Prostate gland (tissue), 2 donors: ENCODE measurements around the gene CD58.

Source experiments
- POLR2A ChIP-seq: fragments of 450-650 bp; IDR thresholded peaks from one replicate; pipeline ENCODE4 v1.6.1; 2016; ENCODE audit warnings: antibody characterized with exemption, mild to moderate bottlenecking
- POLR2AphosphoS5 ChIP-seq: sonication (generic); formaldehyde crosslinking; IDR thresholded peaks from one replicate; pipeline ENCODE4 v1.6.1; 2017; ENCODE audit warnings: antibody characterized with exemption
- TF ChIP-seq, protein P1 (sequence below), 4 experiments: fragments of 200-600 bp in 2 of 4; fragments of 450-650 bp in 2 of 4; sonication (generic) in 2 of 4; IDR thresholded peaks; 1 replicate in 3 of 4; 2 replicates in 1 of 4; pipeline ENCODE4 v1.5.1; 2016 to 2019; ENCODE audit warnings: antibody characterized with exemption in 4 of 4, mild to moderate bottlenecking in 2 of 4, moderate library complexity in 2 of 4

DNA sequence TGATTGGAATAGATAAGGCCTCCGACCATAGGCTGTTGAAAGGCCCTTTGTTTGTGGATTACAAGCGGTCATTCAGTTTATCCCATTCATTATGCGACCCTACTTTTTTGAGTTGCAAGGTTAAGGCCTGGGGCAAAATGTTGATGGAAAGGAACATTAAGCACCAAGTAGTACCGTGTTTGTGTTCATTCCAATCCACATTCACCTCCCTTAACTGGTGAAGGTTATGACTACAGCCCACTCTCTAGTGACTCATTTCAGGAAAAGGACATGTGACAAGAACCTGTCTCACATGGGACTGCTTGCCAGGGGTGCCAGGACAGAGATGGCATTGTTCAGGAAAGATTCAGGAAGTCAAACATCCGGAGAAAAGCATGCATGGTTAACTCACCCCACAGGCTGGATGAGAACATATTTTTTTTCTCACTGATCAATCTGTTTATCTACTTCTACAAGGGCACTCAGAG, 81.6 kb downstream of the CD58 start:
- TF ChIP-seq, protein P1, sequence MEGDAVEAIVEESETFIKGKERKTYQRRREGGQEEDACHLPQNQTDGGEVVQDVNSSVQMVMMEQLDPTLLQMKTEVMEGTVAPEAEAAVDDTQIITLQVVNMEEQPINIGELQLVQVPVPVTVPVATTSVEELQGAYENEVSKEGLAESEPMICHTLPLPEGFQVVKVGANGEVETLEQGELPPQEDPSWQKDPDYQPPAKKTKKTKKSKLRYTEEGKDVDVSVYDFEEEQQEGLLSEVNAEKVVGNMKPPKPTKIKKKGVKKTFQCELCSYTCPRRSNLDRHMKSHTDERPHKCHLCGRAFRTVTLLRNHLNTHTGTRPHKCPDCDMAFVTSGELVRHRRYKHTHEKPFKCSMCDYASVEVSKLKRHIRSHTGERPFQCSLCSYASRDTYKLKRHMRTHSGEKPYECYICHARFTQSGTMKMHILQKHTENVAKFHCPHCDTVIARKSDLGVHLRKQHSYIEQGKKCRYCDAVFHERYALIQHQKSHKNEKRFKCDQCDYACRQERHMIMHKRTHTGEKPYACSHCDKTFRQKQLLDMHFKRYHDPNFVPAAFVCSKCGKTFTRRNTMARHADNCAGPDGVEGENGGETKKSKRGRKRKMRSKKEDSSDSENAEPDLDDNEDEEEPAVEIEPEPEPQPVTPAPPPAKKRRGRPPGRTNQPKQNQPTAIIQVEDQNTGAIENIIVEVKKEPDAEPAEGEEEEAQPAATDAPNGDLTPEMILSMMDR (IDR thresholded peaks at IDR 0.05) = no peak
- no peak for TF ChIP-seq POLR2A
- peak; percentile 93 for TF ChIP-seq POLR2AphosphoS5
